Natural killer cell treated with Interleukin-12 subunit alpha and Interleukin-12 subunit beta and Interleukin-15 and Interleukin-18, amount 100 ng/mL, for 72 hours (primary cell): Measurements from ENCODE around the gene LRRTM3. TPM values are rescaled to one million over a fixed set of nuclear protein-coding genes. Genes with fewer than 3 reads are reported as not detected.

Experiments
- ATAC-seq, 2 donors: fragments of 150-1000 bp; cut with Tn5 transposase in 1 of 2; sonication (Bioruptor Pico), chemical (Tn5 transposase) in 1 of 2; 2 replicates each; pipeline ENCODE4 v1.10.0; 2021
- DNase-seq: peaks from one replicate; pipeline ENCODE4 v3.0.0; 2022; ENCODE audit warnings: low spot score
- H3K27ac Mint-ChIP-seq, 2 donors: 1 replicate in 1 of 2; 2 replicates in 1 of 2; pipeline ENCODE4 v1.8.0; 2022; ENCODE audit warnings: mixed read lengths in 2 of 2, mild to moderate bottlenecking in 1 of 2, moderate library complexity in 1 of 2
- H3K27me3 Mint-ChIP-seq, 2 donors: 1 replicate in 1 of 2; 2 replicates in 1 of 2; pipeline ENCODE4 v1.8.0; 2022; ENCODE audit warnings: mixed read lengths in 2 of 2
- H3K36me3 Mint-ChIP-seq: one replicate; pipeline ENCODE4 v1.8.0; 2022; ENCODE audit warnings: mixed read lengths
- H3K4me1 Mint-ChIP-seq, 2 donors: 1 replicate in 1 of 2; 2 replicates in 1 of 2; pipeline ENCODE4 v1.8.0; 2022; ENCODE audit warnings: low read depth in 2 of 2, mixed read lengths in 2 of 2, mild to moderate bottlenecking in 1 of 2
- H3K4me3 Mint-ChIP-seq: one replicate; pipeline ENCODE4 v1.8.0; 2022; ENCODE audit warnings: mixed read lengths
- H3K9me3 Mint-ChIP-seq: 2 replicates; pipeline ENCODE4 v1.8.0; 2022; ENCODE audit warnings: mixed read lengths
- total RNA-seq, 2 donors: library from RNA; stranded (reverse); gene quantifications; one replicate each; pipeline ENCODE4 v1.2.3, GENCODE V29; 2022

LRRTM3 gene
- total RNA-seq, 2 donors from 2014 or later = not detected

DNA sequence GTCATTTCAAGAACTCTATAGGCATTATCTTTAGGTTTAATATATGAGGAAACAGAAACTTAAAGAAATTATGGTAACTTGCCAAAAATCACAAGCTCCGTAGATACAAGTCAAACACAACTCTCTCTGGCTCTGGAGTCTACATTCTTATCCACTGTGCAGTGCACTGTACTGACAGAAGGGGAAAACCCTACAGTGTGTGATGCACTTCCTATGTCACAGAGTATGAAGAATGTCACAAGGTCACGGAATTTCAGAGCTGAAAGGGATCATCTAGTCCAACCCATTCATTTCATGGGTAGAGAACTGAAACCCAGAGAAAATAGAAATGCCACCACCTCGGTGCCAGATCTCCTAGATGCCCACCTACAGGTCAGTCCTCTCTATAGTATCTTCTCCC lies 86.1 kb downstream of the LRRTM3 start:
- H3K36me3 Mint-ChIP-seq = peaks cover 9% of the 10 kb centered on the region
- no peaks in the 10 kb centered on the region for H3K27me3 Mint-ChIP-seq
- H3K27ac Mint-ChIP-seq = no peak overlapping the region
- no peak for ATAC-seq
- peaks cover 4% of the 10 kb centered on the region for H3K9me3 Mint-ChIP-seq
- H3K4me3 Mint-ChIP-seq = no peak overlapping the region
- H3K4me1 Mint-ChIP-seq = no peaks in the 10 kb centered on the region
- DNase-seq = no peak

GRCh38 chr10:67015225-67015624 lies 89.4 kb downstream of the LRRTM3 start:
- Mint-ChIP-seq H3K27ac (no peak overlapping the region), H3K36me3 (peaks cover 4% of the 10 kb centered on the region), H3K4me3 (no peak overlapping the region), H3K4me1 (no peaks in the 10 kb centered on the region), H3K9me3 (peaks cover 3% of the 10 kb centered on the region), H3K27me3 (no peaks in the 10 kb centered on the region)
- ATAC-seq (no peak), DNase-seq (no peak)

GRCh38 chr10:67017218-67017617 lies 91.4 kb downstream of the LRRTM3 start:
- Mint-ChIP-seq H3K4me1 (no peaks in the 10 kb centered on the region), H3K27me3 (no peaks in the 10 kb centered on the region), H3K4me3 (no peak overlapping the region), H3K27ac (no peak overlapping the region), H3K36me3 (peaks cover 4% of the 10 kb centered on the region), H3K9me3 (peaks cover 7% of the 10 kb centered on the region)
- ATAC-seq = no peak
- DNase-seq = no peak

- no peak for ATAC-seq
- DNase-seq = no peak
- H3K9me3 Mint-ChIP-seq = peaks cover 11% of the 10 kb centered on the region
- no peaks in the 10 kb centered on the region for H3K4me1 Mint-ChIP-seq
- H3K27me3 Mint-ChIP-seq = no peaks in the 10 kb centered on the region
- H3K4me3 Mint-ChIP-seq = no peak overlapping the region
- no peak overlapping the region for H3K27ac Mint-ChIP-seq
- peaks cover 4% of the 10 kb centered on the region for H3K36me3 Mint-ChIP-seq
Measured at GRCh38 chr10:67022099-67022498, 96.3 kb downstream of the LRRTM3 start.

DNA sequence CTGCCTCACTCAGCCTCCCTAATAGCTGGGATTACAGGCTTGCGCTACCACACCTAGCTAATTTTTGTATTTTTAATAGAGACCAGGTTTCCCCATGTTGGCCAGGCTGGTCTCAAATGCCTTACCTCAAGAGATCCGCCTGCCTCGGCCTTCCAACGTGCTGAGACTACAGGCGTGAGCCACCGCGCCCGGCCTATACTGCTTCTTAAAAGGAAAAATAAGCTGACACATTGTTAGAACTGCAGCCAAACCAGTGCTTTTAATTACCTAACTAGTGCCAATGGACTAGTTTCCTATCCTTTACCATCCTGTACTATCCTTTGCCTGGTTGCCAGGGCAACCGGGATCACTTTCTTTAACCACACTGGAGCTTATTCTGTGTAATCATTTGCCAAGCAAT lies 108.0 kb downstream of the LRRTM3 start:
- no peak for ATAC-seq
- H3K9me3 Mint-ChIP-seq = peaks cover 12% of the 10 kb centered on the region
- H3K4me3 Mint-ChIP-seq = no peak overlapping the region
- H3K4me1 Mint-ChIP-seq = no peaks in the 10 kb centered on the region
- no peak for DNase-seq
- H3K36me3 Mint-ChIP-seq = no peaks in the 10 kb centered on the region
- H3K27me3 Mint-ChIP-seq = no peaks in the 10 kb centered on the region
- no peak overlapping the region for H3K27ac Mint-ChIP-seq

DNA sequence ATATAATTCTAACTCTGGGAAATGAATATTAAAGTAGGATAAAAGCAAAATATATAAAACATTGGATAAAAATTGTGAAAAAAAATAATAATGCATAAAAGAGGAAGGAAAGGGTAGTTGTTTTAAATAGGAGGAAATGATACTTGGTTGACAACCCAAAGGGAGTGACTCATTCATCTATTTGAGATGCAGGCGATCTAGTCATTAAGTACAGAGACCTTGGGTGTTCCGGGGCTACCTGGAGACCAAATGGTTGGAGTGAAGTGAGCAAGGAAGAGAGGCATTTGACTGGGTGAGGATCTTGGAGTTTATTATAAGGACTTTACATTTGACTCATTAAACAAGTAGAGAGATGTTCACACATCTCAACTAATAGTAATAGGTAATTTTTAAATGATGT lies 111.0 kb downstream of the LRRTM3 start:
- H3K27me3 Mint-ChIP-seq = no peaks in the 10 kb centered on the region
- H3K27ac Mint-ChIP-seq = no peak overlapping the region
- no peaks in the 10 kb centered on the region for H3K4me1 Mint-ChIP-seq
- DNase-seq (no peak), ATAC-seq (no peak)
- H3K36me3 Mint-ChIP-seq = no peaks in the 10 kb centered on the region
- H3K4me3 Mint-ChIP-seq = no peak overlapping the region
- peaks cover 12% of the 10 kb centered on the region for H3K9me3 Mint-ChIP-seq

- Mint-ChIP-seq H3K36me3 (no peaks in the 10 kb centered on the region), H3K9me3 (peaks cover 6% of the 10 kb centered on the region), H3K27ac (no peak overlapping the region), H3K4me1 (no peaks in the 10 kb centered on the region), H3K4me3 (no peak overlapping the region), H3K27me3 (no peaks in the 10 kb centered on the region)
- no peak for ATAC-seq
- DNase-seq = no peak
Measured at GRCh38 chr10:67043041-67043440, 117.2 kb downstream of the LRRTM3 start.

- Mint-ChIP-seq H3K4me1 (no peaks in the 10 kb centered on the region), H3K9me3 (peaks cover 6% of the 10 kb centered on the region), H3K36me3 (no peaks in the 10 kb centered on the region), H3K4me3 (no peak overlapping the region), H3K27ac (no peak overlapping the region), H3K27me3 (no peaks in the 10 kb centered on the region)
- ATAC-seq (no peak), DNase-seq (no peak)
Measured at GRCh38 chr10:67045404-67045803, 119.6 kb downstream of the LRRTM3 start.

DNA sequence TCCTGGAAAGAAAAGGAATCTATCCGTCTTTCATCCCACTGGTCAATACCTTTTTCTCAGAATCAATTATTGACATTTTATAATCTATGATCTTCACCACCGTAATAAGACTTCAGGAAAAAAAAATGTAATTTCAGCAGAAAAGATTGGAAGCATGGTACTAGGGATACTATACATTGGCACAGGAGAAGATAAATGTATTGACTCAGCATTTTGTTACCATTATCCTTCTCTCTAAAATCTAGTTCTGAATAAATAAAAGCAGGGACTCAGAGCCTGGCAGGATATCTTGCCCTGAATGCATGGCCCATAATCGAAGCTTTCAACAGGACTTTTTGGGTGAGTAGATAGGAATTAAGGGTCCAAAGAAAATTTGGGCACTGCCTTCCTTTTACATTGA lies 120.7 kb downstream of the LRRTM3 start:
- ATAC-seq (no peak), DNase-seq (no peak)
- H3K27ac Mint-ChIP-seq = no peak overlapping the region
- H3K27me3 Mint-ChIP-seq = no peaks in the 10 kb centered on the region
- no peaks in the 10 kb centered on the region for H3K36me3 Mint-ChIP-seq
- no peaks in the 10 kb centered on the region for H3K4me1 Mint-ChIP-seq
- peaks cover 6% of the 10 kb centered on the region for H3K9me3 Mint-ChIP-seq
- H3K4me3 Mint-ChIP-seq = no peak overlapping the region

- Mint-ChIP-seq H3K27me3 (no peaks in the 10 kb centered on the region), H3K4me1 (no peaks in the 10 kb centered on the region), H3K36me3 (no peaks in the 10 kb centered on the region), H3K9me3 (peaks cover 10% of the 10 kb centered on the region), H3K27ac (no peak overlapping the region), H3K4me3 (no peak overlapping the region)
- DNase-seq (no peak), ATAC-seq (no peak)
Measured at GRCh38 chr10:67049988-67050387, 124.2 kb downstream of the LRRTM3 start.

DNA sequence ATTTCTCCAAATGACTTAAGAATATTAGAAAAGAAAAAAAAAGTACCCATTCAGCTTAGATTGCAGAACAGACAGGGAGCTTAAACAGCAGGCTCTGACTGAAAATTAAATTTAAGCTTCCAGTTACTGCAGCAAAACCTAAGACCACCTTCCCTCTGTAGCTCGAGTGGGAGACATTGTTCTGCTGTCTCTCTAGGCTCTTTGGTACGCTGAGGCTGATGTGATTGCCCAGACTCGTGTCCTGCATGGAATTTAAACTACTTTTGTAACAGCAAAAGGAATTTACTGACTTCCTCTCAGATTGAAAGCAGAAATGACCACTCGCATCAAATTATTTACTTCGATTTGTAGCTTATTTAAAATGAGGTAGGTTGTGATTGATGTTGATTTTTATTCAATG lies 124.6 kb downstream of the LRRTM3 start:
- DNase-seq (no peak), ATAC-seq (no peak)
- Mint-ChIP-seq H3K4me3 (no peak overlapping the region), H3K36me3 (no peaks in the 10 kb centered on the region), H3K4me1 (no peaks in the 10 kb centered on the region), H3K27me3 (no peaks in the 10 kb centered on the region), H3K27ac (no peak overlapping the region), H3K9me3 (peaks cover 10% of the 10 kb centered on the region)

DNA sequence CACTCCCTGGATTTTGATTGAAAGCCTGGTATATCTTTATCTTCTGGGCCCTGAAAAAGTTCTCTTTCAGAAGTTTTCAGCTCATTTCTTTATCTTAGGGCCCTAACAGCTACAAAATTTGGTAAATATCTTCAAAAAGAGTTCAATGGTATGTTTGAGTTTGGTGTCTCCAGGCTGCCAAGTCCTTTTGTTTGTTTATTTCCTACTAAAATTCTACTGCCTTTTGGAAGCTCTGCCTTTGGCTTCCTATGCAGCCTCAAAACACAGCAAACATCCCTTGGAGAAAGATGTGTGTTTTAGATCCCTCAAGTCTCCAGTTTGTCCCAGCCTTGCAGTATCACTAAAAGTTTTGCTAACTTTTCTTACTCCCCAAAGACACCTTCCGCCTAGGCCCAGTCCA lies 146.8 kb downstream of the LRRTM3 start:
- no peak for ATAC-seq
- Mint-ChIP-seq H3K9me3 (peaks cover 17% of the 10 kb centered on the region), H3K27me3 (no peaks in the 10 kb centered on the region), H3K36me3 (peaks cover 7% of the 10 kb centered on the region), H3K27ac (no peak overlapping the region), H3K4me3 (no peak overlapping the region), H3K4me1 (no peaks in the 10 kb centered on the region)
- no peak for DNase-seq

- Mint-ChIP-seq H3K4me1 (no peaks in the 10 kb centered on the region), H3K4me3 (no peak overlapping the region), H3K27ac (no peak overlapping the region), H3K36me3 (peaks cover 7% of the 10 kb centered on the region), H3K27me3 (no peaks in the 10 kb centered on the region), H3K9me3 (peaks cover 17% of the 10 kb centered on the region)
- ATAC-seq = no peak
- DNase-seq = no peak
Measured at GRCh38 chr10:67075491-67075971, 149.7 kb downstream of the LRRTM3 start.

- DNase-seq (no peak), ATAC-seq (no peak)
- H3K4me1 Mint-ChIP-seq = no peaks in the 10 kb centered on the region
- no peak overlapping the region for H3K27ac Mint-ChIP-seq
- peaks cover 7% of the 10 kb centered on the region for H3K36me3 Mint-ChIP-seq
- no peak overlapping the region for H3K4me3 Mint-ChIP-seq
- peaks cover 17% of the 10 kb centered on the region for H3K9me3 Mint-ChIP-seq
- H3K27me3 Mint-ChIP-seq = no peaks in the 10 kb centered on the region
Measured at GRCh38 chr10:67076144-67076543, 150.3 kb downstream of the LRRTM3 start.

DNA sequence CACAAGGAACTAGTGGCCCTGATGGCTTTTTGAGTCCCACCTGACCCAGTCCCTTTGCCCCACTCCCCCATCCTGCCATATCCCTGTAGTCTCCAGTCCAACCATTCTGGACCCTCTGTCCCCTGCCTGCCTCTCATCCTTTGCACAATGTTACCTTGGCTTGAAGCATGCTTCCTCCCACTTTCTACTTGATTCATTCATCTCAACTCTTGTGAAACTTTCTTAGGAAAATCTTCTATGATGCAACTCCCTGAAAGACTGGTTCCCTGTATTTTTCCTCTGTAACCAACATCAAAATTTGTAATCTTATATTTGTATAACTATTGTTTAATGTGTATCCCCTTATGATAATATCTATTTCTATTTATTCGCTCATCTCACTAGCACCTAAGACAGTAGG lies 151.5 kb downstream of the LRRTM3 start:
- DNase-seq = no peak
- ATAC-seq = no peak
- Mint-ChIP-seq H3K36me3 (peaks cover 7% of the 10 kb centered on the region), H3K4me3 (no peak overlapping the region), H3K4me1 (no peaks in the 10 kb centered on the region), H3K27me3 (no peaks in the 10 kb centered on the region), H3K27ac (no peak overlapping the region), H3K9me3 (peaks cover 18% of the 10 kb centered on the region)
